Glutamatergic neuron (in vitro differentiated cells): ENCODE data around the gene WNT7B. TPM values are rescaled to one million over a fixed set of nuclear protein-coding genes. Genes with fewer than 3 reads are reported as not detected.
"Not testable (repeated sequence)": the region's sequence is repeated elsewhere in the genome, so short reads cannot be mapped to it uniquely, and the experiment has no call there.

Experiments
- DNase-seq: peaks from one replicate; pipeline ENCODE4 v3.0.0; 2022
- H3K27ac Mint-ChIP-seq: one replicate; pipeline ENCODE4 v1.8.0; 2020; ENCODE audit warnings: mild to moderate bottlenecking, mixed read lengths, inconsistent platforms; ENCODE audit not compliant: unreplicated experiment
- H3K27me3 Mint-ChIP-seq: one replicate; pipeline ENCODE4 v1.8.0; 2020; ENCODE audit warnings: mild to moderate bottlenecking, moderate library complexity, mixed read lengths, inconsistent platforms; ENCODE audit not compliant: unreplicated experiment
- H3K36me3 Mint-ChIP-seq: one replicate; pipeline ENCODE4 v1.8.0; 2020; ENCODE audit warnings: mild to moderate bottlenecking, mixed read lengths, inconsistent platforms; ENCODE audit not compliant: unreplicated experiment
- H3K4me1 Mint-ChIP-seq: one replicate; pipeline ENCODE4 v1.8.0; 2020; ENCODE audit warnings: mild to moderate bottlenecking, low read depth, mixed read lengths, inconsistent platforms; ENCODE audit not compliant: unreplicated experiment
- H3K4me3 Mint-ChIP-seq: one replicate; pipeline ENCODE4 v1.8.0; 2020; ENCODE audit warnings: mild to moderate bottlenecking, mixed read lengths, inconsistent platforms; ENCODE audit not compliant: unreplicated experiment
- H3K9me3 Mint-ChIP-seq: one replicate; pipeline ENCODE4 v1.8.0; 2020; ENCODE audit warnings: mild to moderate bottlenecking, moderate library complexity, mixed read lengths, inconsistent platforms; ENCODE audit not compliant: unreplicated experiment
- CTCF ChIP-seq: fragments of 200-600 bp; sonication (generic); IDR thresholded peaks from one replicate; pipeline ENCODE4 v1.5.0; 2021; ENCODE audit not compliant: partially characterized antibody, unreplicated experiment
- total RNA-seq: library from RNA; stranded (reverse); fragmentation: NEBNext Ultra II Directional; extraction: Animal tissue kit (Norgen Biotek cat#: 25700); gene quantifications from one replicate; pipeline ENCODE4 v1.2.1, GENCODE V29; 2021; ENCODE audit not compliant: unreplicated experiment

Gene WNT7B
- total RNA-seq, 1 donor from 2014 or later, result 0.37 TPM

DNA sequence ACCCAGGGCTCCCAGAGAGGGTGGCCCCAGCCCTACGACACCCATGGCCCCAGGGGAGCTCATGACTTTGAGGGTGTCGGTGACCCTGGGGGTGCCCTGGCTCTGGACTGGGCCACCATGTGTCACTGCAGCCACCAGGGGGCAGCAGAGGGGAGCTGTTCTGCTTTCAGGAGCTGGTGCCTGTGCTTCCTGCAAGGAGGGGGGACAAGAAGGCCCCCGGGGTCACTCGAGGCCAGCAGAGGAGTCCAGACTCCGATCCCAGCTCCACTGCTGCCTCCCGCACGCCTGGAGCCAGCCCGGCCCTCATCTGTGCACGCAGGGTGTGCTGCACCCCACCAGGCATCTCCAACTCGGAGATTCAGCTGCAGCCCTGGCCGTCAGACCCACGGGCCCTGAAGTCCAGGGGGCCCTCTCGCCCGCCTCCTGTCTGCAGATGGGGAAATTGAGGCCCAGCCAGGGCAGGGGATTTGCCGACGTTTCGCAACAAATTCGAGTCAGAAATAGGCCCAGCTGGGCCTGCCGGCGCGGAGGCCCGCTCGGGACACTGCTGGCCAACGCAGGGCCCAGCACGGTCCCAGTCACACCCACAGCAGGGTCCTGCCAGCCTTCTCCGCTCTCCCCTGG, 29.5 kb upstream of the WNT7B start:
- Mint-ChIP-seq H3K27ac (no peak overlapping the region), H3K36me3 (no peaks in the 10 kb centered on the region)

DNA sequence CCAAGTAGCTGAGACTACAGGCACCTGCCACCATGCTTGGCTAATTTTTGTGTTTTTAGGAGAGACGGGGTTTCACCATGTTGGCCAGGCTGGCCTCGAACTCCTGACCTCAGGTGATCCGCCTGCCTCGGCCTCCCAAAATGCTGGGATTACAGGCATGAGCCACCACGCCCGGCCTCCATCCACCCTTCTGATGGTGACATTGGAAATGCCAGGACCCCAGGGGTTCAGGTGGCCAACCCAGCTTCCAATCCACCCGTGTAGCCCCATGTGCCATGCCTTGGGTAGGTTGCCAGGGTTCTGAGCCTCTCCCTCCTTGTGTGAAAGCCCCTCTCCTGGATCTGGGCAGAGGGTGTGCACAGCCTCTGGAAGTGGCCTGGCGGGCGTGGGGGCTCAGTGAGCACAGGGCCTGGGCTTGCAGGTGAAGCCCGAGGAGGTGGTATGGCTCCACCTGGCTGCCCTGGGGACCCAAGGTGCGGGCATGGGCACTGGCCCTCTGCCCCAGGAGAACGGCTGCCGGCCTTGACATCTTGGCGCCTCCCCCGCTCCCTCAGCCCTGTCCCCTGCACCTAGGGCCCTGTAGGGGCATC, 28.2 kb upstream of the WNT7B start:
- H3K36me3 Mint-ChIP-seq, H3K9me3 Mint-ChIP-seq, H3K4me3 Mint-ChIP-seq, H3K27ac Mint-ChIP-seq, DNase-seq, H3K27me3 Mint-ChIP-seq, H3K4me1 Mint-ChIP-seq: not testable (repeated sequence)

More for the DNA sequence above, 29.5 kb upstream of the WNT7B start:
- peak; percentile 90 for DNase-seq
- H3K4me3 Mint-ChIP-seq, result no peak overlapping the region
- H3K4me1 Mint-ChIP-seq, result no peaks in the 10 kb centered on the region
- TF ChIP-seq CTCF, result peak; percentile 99
- H3K9me3 Mint-ChIP-seq, result peaks cover 7% of the 10 kb centered on the region
- peaks cover 5% of the 10 kb centered on the region for H3K27me3 Mint-ChIP-seq

DNA sequence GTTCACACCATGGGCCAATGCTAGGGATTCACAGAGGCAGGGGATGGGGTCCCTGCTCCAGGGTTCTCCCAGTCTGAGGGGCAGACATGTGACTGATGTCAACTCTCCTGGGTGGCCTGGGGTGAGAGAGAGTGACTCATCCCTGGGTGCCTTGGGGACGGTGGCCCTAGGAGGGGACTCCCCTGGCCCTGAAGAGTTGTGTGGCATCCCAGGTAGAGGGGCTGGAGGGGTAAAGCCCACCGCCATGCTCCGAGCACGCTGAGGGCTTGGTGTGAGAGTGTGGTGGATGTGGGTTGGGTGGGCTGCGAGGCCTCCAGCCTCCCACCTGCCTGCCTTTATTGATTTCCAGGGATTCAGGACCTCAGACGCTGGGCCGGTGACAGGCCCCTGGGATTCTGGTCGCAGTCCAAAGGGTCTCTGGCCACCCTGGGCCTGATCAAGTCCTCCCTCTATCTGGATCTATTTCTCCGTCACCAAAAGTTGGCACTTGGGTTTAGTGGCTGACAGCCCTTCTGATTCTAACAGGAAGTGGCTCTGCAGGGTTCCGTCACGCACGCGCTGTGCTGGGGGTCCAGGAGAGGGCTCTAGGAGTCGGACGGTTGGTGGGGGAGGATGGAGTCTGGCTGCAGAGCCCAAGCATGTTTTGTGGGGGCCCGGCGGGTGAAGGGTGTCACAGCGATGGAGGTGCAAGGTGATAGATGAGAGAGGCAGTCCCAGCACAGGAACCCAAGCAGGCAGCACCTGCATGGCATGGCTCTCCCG, 27.3 kb upstream of the WNT7B start:
- Mint-ChIP-seq H3K27ac (no peak overlapping the region), H3K4me3 (no peak overlapping the region)

GRCh38 chr22:46003271-46004091, 26.5 kb upstream of the WNT7B start:
- no peaks in the 10 kb centered on the region for H3K36me3 Mint-ChIP-seq
- TF ChIP-seq CTCF, result no peak
- no peaks in the 10 kb centered on the region for H3K4me1 Mint-ChIP-seq
- peaks cover 3% of the 10 kb centered on the region for H3K9me3 Mint-ChIP-seq
- DNase-seq, result no peak
- H3K27ac Mint-ChIP-seq, result no peak overlapping the region
- peaks cover 9% of the 10 kb centered on the region for H3K27me3 Mint-ChIP-seq
- H3K4me3 Mint-ChIP-seq, result no peak overlapping the region

More for the DNA sequence above, 27.3 kb upstream of the WNT7B start:
- Mint-ChIP-seq H3K9me3 (peaks cover 5% of the 10 kb centered on the region), H3K4me1 (no peaks in the 10 kb centered on the region), H3K36me3 (no peaks in the 10 kb centered on the region), H3K27me3 (peaks cover 9% of the 10 kb centered on the region)
- no peak for TF ChIP-seq CTCF
- no peak for DNase-seq

DNA sequence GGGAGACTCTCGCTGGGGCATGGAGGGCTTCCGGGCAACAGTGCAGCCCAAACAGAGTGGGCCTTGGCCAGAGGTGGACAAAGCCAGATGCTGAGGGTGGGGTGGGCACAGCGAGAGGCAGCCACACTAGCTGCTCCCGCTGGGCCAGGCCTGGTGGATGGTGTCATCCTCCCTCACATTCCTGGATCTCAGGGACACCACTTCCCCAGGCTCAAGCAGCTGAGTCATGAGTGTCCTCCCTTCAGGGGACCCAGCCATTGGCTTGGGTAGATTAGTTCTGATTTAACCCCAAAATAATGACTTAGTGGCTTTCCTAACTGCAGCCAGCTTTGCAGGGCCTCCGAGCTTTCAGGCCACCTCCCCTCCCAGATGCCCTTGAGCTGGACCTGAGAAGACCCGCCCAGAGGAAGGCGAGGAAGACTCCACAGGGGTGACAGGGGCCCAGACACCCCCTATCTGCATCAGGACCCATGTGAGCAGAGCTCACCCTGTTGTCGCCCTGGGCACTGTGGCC, 25.9 kb upstream of the WNT7B start:
- no peak for DNase-seq
- Mint-ChIP-seq H3K27ac (no peak overlapping the region), H3K36me3 (no peaks in the 10 kb centered on the region), H3K4me3 (no peak overlapping the region), H3K4me1 (no peaks in the 10 kb centered on the region), H3K27me3 (peaks cover 8% of the 10 kb centered on the region), H3K9me3 (peaks cover 3% of the 10 kb centered on the region)
- TF ChIP-seq CTCF, result no peak
